NCI-H2196 (cell line): ENCODE data around the gene TRABD.

Experiments
- DNase-seq: peaks from one replicate; lab custom pipeline; 2025; ENCODE audit not compliant: unreplicated experiment; lab: John Stamatoyannopoulos, UW

Gene TRABD

DNA sequence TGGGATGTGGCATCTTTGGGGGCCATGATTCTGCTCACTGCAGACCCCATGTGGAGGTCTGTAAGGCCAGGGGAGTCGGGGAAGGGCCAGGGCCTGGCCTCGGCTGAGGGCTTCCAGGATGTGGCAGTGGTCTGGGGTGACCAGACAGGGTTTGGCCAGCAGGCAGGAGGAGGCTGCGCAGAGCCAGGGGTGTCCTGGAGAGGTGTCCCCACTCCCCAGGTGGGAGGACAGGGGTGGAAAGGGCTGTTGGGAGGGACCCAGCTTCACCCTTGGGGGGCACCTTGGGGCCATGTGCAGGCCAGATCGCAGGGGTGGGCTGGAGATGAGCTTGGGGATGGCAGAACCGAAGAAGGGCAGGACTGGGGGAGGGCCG lies 11.7 kb upstream of the TRABD start:
- no peak for DNase-seq

DNA sequence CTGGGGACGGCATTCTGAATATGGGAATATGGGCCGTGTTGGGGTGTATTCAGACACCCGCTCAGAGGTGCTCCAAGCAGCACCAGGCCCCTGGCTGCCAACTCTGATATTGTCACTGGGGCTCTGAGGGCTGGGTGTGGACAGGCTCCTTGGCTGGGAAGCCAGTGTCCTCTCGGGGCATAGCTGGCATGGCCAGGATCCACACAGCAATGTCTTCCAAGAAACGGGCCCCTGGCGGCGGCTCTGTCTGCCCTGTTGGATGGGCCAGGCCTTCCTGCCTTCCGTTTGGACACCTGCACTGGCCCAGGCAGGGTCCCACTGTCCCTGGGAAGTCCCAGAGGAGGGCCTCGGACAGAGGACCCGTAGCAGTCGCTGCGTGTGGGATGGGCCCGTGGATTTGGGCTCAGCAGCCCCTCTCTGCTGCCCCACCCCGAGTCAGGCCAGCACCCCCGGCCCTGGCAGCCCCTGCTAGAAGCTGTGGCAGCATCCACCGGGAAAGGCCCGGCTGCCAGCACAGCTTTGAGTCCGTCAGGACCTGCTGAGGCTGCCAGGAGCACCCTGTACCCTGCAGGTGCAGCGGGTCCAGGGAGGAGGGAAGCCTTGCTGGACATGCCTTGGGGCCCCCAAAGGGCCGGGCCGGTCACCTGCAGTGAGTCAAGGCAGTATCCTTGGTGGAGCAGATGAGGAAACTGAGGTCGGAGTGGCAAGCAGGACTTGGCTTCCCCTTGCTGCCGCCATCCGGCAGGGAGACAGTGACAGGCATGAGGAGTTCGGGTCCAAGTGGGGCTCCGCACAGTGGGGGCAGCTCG lies 11.1 kb upstream of the TRABD start:
- no peak for DNase-seq

DNA sequence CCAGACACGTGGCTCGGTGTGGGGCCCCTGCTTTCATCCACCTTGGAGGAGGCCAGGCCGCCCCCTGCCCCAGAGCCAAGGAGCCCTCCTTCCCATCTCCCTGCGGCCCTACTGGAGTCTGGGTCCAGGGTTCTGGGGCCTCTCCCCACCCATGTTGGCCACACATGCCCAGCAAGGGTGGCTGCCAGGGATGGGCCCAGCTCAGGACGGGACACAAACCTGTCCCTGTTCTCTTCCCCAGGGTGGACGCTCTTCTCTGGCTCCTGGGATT lies 10.6 kb upstream of the TRABD start:
- no peak for DNase-seq

DNA sequence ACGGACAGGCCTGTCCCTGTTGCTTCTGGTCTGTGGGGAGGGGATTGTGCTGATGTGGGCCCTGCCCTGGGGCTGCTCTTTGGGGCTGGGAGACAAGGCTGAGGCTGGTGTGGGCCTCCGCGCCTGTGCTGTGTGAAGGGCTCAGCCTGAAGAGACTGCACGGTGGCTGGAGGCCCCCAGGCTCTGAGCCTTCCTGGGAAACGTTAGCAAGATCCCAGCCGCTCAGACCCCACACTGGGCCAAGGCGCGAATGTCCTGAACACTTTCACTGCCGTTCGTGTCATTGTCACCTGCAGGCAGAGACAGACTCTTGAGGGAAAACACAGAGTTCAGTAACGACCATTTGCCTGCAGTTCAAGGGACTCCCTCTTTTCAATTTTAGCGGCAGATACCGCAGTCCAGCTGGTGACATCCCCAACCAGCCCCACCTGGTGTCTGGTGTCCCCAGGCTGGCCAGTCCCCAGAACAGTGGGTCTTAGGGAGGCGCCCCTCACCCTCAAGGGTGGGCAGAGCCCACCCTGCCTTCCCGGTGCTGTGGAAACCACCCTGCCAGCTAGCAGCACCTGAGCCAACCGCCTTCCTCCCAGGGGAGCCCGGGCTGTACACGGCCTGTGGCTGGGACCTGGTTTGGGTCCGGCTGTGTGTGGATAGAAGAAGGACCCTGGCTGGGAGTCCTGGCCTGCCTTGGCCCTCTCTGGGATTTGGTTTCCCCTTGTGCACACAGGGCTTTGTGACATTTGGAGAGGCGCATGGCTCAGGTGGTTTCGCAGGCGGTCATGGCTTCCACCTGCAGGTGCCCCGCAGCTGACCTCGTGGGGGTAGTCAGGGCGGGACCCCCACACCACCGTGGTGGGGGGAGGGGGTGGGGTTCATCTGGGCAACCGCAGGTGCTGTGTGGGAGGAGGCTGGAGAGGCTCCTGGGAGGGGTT lies 9.5 kb upstream of the TRABD start:
- DNase-seq: no peak

DNA sequence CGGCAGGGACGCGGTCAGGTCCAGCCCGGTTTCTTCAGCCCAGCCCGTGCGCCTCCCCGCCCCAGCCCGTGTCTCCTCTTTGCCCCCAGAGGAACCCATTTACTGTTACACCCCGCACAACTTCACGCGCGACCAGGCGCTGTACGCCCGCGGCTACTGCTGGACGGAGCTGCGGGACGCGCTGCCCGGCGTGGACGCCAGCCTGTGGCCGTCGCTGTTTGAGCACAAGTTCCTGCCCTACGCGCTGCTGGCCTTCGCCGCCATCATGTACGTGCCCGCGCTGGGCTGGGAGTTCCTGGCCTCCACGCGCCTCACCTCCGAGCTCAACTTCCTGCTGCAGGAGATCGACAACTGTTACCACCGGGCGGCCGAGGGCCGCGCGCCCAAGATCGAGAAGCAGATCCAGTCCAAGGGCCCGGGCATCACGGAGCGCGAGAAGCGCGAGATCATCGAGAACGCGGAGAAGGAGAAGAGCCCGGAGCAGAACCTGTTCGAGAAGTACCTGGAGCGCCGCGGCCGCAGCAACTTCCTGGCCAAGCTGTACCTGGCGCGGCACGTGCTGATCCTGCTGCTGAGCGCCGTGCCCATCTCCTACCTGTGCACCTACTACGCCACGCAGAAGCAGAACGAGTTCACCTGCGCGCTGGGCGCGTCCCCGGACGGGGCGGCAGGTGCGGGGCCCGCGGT lies 8.7 kb upstream of the TRABD start:
- no peak for DNase-seq

DNA sequence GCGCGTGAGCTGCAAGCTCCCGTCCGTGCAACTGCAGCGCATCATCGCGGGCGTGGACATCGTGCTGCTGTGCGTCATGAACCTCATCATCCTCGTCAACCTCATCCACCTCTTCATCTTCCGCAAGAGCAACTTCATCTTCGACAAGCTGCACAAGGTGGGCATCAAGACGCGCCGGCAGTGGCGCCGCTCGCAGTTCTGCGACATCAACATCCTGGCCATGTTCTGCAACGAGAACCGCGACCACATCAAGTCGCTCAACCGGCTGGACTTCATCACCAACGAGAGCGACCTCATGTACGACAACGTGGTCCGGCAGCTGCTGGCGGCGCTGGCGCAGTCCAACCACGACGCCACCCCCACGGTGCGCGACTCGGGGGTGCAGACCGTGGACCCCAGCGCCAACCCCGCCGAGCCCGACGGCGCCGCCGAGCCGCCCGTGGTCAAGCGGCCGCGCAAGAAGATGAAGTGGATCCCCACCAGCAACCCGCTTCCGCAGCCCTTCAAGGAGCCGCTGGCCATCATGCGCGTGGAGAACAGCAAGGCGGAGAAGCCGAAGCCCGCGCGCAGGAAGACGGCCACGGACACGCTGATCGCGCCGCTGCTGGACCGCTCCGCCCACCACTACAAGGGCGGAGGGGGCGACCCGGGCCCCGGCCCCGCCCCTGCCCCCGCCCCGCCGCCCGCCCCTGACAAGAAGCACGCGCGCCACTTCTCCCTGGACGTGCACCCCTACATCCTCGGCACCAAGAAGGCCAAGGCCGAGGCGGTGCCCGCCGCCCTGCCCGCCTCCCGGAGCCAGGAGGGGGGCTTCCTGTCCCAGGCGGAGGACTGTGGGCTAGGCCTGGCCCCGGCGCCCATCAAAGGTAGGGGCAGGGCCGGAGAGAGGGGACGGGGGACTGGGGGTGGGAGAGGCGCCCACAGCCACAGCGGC lies 7.9 kb upstream of the TRABD start:
- DNase-seq: no peak

DNA sequence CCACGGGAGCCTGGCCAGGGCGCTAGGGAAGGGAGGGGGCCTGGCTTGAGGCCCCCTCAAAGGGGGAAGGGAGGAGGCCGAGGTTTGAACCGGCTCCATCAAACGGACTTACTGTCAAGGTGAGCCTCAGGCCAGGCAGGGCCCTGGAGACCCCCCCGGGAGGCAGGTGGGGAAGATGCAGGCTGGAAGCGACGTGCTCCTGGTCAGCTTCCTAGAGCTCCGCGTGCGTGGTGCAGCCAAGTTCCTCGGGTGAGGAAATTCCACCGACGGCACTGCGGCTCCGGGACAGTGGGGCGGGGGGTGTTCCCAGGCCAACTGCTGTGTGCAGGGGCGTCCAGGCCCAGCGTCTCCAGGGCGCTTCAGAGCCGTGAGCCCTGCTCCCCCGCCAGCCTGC lies 7.2 kb upstream of the TRABD start:
- no peak for DNase-seq

DNA sequence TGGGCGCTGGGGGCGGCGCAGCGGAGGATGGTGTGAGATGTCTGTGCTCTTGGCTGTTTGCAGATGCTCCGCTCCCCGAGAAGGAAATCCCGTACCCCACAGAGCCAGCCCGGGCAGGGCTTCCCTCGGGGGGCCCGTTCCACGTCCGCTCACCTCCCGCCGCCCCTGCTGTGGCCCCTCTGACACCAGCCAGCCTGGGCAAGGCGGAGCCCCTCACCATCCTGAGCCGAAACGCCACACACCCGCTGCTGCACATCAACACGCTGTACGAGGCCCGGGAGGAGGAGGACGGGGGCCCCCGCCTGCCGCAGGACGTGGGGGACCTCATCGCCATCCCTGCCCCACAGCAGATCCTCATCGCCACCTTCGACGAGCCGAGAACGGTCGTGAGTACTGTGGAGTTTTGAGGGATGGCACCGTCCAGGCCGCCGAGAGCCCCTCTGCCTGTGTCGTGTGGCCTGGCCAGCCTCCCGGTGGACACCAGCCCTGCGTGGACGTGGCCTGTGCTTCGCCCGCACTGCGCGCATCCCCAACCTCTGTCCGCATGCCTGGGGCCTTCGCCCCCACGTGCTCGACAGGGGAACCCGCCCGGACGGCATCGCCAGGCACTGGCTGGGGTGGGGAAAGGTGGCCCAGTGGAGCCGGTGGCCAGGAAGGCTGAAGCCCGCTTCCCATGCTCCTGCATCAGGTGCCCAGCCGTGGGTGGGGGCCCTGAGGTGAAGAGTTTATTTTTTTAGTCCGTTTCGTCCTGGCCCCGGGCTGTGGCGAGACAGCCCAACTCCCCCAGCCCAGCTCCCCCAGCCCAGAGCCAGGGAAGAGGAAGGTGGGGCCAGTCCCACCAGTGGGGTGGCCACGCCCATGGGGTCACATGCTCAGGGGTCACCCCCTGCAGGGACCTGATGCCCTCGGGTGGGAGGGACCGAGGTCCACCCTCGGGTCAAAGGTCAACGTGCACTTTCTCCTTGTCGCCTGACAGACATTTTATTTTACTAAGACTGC lies 6.5 kb upstream of the TRABD start:
- DNase-seq: no peak

DNA sequence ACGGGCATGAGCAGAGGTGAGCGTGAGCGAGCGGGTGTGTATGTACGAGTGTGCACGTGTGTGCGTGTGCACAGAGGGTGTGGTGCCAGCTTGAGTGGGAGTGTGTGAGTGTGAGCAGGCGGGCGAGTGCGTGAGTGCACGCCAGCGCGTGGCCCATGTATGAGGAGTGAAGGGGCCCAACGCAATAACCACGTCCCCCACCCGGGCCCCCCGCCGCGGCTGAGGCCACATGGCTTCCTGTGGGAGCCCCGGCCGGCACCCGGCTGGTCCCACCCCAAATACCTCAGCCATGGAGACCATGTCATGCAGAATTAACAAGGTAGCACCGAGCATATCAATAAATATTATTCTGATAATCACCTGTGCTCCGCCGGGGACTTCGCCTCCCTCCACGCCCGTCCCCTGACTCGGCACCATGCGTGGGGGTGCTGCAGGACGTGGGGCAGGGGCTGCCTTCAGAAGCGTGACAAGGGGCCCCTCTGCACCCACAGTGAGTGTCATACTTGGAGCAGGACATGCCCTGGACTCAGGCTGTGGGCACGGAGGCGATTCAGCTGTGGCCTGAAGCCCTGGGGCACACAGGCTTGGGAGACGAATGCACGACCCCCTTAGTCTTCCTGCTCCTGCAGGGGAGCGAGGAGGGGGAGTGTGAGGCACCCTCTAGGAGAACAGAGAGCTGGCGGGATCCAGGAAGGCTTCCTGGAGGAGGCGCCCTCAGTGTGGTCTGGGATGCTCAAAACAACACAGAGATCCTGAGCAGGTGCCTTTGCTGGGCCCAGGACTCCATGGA lies 5.6 kb upstream of the TRABD start:
- DNase-seq: no peak

DNA sequence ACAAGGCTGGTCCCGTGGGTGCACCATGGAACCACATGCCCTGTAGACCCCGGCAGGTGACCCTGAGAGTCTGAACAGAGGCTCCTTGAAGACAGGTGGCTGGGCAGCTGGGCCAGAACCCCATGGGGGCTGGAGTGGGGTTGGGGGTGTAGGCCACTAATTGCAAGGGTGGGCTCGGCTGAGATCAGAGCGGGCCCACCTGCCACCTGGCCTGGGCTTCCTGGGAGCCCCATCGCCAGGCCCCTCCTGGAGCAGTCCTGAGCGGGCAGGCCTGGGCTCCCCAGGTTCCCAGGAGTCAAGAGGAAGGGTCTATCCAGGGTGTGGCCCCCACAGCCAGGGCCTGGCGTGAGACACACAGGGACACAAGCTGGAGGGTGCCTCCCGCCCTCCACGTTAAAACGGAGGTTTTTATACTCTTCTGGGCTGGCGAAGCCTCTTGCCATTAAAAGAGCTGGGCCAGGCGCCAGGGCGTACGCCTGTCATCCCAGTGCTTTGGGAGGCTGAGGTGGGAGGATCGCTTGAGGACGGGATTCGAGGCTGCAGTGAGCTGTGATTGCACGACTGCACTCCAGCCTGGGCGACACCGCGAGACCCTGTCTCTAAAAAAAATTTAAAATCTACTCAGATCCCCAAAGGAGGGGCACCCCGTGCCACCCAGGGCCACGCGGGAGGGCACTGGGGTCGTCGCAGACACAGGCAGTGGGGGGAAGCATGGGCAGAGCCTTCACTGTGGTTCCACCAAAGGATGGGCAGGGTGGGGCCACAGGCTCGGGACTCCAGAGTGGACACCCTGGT lies 4.8 kb upstream of the TRABD start:
- no peak for DNase-seq

DNA sequence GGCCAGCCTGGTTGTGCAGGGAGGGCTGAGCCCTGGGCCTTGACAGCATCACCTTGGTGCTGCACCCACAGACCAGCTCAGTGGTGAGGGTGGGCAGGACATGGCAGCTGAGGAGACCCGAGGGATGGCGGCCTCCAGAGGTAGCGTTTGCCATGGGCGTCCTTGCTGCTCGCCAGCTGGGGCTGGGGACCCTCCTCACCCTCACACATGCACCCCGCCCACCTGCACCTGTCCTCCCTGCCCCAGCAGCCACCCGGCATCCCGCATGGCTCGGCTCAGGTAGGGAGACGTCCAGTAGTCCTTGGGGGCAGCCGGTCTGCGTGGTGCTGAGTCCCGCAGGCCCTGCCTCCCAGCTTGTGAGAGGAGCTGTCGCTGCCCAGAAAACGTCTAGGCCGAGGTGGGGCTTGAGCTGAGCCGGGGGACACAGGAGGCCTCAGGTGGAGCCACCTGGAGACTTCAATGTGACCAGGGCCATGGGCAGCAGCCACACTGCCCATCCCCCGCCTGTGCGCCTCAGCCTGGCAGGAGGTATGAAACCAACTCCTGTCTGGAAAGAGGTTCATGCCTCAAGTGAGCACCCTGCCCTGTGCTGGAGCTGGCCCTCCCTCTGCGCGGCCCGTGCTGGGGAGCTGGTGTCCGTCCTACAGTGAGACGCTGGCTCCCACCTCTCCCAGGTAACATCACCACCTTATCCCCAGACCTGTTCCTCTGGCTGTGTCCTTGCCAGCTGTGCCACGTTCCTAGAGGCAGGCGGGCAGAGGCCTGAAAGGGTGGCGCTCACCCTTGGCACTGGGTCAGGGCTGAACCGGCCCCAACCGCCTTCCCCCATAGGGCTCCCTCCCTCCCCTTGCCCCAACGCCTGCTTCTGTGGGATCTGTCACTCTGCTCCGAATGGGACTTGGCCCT lies 3.3 kb upstream of the TRABD start:
- peak; percentile 44 for DNase-seq

DNA sequence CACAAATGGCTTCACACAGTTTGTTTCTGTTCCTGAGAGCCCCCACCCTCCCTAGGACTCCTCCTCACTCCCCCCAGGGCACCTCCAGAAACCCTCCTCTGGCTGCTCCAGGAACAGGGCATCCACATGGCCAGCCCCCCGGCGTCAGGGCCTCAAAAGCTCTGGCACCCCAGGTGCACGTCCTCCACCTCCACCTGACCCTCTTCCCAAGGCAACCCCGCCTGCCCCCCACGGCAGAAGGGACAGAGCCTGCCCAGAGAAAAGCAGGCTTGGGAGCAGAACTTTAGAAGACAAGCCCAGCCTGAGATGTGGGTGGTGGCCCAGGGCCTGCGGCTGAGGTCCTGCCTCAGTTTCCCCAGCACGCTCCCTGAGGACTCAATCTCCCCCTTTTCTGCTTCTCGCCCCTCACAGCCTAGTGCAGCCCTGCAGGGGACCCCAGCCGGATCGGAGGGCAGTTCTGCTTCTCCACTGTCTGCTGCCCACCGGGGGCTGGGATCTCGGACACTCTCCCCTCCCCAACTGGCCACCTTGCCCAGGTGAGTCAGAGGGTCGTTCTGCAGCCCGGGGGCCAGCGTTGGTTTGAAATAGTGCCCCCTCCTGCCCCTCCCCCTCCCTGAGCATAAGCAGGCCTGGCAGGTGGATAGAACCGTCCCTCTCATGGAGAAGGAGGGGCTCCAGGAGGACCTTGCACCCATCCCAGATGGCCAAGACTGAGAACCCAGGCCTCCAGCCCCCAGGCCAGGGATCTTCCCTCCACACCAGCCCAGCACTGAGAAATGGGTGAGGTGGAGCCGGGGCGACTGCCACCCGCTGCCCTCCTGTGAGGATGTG lies 2.4 kb upstream of the TRABD start:
- DNase-seq: no peak

DNA sequence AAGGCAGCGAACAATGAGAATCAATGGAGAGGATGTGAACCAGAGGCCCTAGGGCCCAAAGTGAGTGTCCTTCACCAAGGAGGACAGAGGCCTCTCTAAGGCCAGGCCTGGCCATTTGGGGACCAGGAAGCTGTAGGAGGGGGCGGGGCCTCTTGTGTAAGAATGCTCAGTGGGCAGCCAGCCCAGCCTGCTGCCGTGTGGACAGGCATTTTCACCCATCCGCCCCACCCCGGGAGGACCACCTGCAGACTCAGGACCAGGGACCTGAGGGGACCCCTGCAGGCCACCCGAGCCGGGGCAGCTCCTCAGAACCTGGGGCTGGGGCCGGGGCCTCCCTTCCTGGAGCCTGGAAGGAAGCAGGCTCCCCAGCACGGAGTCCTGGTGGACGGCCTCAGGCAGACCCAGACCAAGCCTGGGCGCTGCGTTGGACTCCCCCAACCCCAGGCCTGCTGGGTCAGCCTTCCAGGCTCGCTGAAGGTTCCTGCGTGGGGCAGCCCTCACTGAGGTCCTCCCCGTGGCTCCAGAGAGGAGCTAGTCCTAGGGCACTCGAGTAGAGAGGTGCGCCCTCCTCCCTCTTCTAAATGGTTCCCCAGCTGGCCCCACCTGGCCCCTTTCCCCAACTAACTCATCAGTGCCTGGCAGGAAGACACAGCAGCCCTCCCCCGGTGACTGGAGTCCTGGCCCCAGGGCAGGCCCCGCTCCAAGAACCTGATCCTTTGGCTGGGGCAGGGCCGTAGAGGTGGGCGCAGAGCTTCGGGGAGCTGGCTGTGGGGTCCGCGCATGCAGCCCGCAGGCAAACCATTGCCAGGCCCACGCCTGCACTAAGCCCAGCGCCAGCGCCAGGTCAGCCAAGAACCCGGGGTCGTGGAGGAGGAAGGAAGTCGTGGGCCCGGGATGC lies 1.5 kb upstream of the TRABD start:
- DNase-seq: no peak

DNA sequence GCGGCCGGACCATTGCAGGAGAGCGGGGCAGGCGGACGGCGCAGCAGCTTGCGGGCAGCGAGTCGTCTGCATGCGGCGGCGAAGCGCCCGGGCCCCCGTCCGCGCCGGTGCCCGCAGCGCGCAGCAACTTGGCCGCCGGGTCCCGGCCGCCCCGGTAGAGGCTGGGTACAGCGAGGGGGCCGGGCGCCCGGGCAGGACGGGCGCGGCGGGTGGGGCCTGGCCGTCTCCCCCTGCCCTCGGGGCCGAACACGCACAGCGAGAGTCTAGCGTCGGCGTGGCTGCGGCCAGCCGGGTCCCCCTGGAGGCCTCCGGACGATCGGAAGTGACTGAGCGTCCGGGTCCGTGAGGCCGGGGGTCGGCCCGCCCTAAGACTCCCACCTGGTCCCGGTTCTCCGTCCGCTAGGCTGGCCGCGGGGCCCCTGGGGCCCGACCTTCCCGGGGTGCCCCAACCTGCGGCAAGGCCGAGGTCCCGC lies 775 bp upstream of the TRABD start:
- no peak for DNase-seq

DNA sequence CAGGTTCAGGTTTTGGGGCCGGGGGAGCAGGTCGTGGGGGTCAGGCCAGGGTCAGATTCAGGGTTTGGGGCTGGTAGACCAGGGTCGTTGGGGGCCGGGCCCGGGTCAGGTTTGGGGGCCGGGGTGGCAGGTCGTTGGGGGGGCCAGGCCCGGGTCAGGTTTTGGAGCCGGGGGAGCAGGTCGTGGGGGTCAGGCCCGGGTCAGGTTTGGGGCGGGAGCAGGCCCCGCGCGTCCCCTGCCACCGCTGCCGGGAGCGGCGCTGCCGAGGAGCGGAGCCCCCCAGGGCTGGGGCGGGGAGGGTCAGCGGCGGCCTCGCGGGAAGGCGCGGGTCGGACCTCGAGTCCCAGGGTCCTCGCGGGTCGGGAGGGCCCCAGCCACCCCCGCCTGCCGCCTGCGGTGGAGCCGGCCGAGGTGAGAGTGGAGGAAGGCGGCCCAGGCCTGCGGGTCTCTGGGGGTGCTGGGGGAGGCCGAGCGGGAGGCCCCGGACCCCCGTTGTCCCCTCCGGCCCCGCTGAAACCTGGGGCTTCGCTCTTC lies 535 bp downstream of the TRABD start:
- DNase-seq: no peak
